GM19452 (cell line): ENCODE data around the gene MRPL24.

ENCODE experiments used
- ATAC-seq: cut with Tn5 transposase; IDR thresholded peaks from one replicate; pipeline ENCODE4 v1.9.1; 2021; ENCODE audit not compliant: unreplicated experiment

MRPL24 gene

DNA sequence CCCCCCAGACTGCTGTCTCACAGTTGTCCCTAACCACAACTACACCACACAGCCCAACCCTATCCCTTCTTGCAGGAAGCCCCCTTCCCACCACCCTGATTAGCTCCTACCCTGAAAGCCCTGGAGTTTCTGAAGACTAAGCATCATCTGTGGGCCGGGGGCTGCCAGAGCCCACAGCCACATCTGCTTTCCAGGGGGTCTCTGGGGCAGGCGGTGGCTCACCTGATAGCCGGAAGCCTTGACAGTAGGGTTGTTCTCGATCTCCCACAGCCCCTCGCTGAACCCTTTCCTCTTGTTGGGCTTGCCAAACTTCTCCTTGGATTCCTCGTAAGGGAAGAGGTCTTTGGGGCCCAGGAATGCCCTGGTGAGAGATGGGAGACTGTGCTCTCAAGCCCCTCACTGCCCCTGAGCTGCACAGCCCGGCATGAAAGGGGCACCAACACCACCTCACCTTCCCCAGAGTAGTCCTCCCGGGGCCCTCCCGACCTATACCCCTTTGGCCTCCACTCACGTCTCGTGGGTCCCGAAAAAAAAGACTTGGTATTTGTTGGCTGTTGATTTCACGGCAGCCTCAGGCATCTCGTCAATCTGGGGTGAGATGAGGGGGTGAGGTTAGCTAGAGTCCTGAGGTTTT lies 4.0 kb upstream of the MRPL24 start:
- no peak for ATAC-seq

DNA sequence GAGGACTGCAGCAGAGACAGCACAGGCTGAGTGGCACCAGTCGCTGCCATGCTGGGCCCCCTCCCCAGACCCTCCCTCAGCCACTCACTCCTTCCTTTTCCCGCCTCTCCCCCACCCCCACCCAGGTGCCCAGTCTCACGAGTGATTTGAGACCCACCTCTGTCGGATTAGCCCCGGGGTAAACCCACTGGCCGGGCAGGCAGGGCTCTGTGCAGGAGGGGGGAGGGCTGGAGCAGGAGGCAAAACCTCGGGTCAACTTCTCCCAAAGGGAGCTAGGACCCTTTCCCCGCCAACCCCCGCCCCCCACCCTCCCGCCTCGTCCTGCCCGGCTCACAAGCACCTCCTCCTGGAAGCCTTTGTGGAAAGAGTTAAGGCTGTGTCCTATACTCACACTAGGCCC lies 3.5 kb upstream of the MRPL24 start:
- ATAC-seq, result no peak

DNA sequence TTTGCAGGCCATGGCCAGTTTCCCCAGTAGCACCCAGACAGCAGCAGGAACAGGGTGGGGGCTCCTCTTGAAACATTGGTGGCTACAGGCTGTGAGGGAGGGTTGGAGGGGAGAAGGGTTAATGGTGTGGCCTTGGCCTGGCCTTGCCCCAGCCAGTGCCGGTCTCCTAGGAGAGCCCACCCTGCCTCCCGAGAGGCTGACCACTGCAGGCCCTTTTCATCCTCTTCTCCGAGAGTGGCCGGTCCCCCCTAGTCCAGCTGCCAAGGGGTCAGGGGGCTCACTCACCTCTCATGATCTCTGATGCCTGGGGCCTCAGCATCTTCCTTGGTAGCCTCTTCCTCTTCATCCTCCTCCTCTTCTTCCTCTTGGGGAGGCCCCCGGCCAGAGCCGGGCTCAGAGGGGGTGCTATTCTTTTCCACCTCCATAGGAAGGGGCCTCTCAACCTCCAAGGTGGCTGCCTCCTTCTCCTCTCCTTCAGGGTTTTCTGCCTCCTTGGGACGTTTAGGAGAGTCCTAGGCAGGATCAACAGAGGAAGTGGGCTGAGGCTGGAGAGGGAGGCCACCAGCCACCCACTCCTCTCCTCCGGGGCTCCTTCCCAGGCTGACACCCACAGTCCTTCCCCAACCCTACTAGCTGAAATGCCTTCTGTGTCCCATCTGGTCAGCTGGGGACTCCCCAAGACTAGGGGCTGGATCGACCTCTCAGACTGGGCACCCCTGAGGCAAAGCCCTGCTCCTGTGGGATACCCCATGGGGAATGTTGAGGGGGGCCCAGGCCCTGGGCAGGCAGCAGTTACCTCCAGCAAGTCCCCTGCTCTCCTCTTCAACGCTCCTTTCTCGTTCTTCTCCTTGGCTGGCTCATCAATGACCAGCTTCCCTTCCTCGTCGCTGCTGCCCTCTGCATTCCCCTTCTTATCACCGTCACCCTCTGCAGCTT lies 2.7 kb upstream of the MRPL24 start:
- ATAC-seq, result no peak

DNA sequence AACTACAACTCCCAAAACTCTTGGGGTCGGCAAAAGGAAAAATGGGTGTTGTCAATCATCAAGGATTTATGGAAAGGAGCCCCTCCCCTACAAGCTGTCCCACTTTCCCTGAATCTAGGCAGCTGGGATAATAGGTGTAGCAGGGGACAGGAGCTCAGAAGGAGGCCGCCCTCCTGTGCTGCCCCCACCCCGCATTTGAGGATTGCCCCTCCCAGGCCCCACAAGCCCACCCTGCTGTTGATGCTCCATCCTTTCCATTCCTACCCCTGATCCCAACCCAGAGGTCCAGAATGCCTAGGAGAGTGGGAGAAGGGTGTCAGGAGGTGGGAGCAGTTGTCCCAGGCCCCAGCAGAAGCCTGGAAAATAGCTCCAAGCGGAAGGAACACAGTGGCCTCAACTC lies 1.9 kb upstream of the MRPL24 start:
- ATAC-seq, result no peak

DNA sequence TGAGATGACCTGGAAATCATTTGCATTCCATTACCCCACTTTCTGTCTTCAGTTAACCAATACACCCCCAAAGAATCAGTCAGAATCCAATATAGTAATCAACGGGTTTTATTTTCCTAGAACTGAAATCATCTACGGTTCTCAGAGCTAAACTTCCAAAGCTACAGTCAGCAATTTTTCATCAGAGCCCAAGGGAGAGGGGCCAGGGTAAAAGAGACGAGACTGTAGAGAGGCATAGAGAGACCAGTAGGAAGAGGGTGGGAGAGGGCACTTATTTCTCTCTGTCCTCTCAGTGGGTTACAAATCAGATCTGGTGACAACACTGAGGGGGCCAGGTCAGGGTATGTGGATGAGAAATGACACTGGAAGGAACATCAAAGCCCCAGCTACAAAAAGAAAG lies 1.1 kb upstream of the MRPL24 start:
- ATAC-seq, result no peak

DNA sequence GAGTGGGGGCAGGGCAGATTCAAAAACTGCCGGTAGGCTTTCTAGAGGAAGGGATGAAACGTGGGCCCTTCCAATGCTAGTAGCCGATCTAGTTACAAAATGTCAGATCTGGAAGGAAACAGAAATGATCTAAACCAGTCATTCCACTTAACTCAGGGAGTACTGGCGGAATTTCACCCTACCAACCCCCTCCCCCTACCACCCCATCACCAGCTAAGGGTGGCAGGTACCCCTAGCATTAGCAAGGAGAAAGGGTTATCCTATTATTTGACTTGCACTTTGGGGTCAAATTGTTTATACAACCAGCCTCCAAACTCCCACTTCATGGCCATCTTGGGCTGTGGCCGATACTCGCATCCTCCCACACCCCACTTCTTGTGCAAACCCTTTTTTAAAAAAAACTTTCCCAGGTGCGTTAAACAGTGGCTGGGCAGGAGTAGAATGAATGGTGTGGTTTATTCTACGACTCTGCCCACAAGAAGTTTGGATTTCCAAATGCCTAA lies 644 bp upstream of the MRPL24 start:
- no peak for ATAC-seq

DNA sequence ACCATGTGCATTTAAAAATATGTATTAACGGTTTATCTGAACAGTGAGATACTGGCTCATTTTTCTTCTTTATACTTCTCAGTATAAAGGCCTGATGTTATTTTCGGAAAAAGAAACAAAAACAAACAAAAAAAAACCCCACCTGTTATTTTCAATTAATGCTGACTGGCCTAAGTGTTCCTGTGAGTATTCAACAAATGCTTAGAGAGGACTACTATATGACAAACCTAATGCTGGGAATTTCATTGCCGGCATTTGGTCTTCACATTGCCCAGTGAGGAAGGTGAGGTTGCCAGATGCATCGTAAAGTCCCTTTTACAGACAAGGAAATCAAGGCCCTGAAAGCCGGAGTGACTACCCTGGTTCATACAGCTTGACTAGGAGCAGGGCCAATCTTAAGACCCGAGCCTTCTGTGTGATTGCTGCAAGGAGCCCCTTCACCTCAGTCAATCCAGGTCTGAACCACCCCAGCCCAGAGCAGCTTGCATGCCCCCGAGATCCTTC lies 599 bp downstream of the MRPL24 start:
- ATAC-seq, result no peak

DNA sequence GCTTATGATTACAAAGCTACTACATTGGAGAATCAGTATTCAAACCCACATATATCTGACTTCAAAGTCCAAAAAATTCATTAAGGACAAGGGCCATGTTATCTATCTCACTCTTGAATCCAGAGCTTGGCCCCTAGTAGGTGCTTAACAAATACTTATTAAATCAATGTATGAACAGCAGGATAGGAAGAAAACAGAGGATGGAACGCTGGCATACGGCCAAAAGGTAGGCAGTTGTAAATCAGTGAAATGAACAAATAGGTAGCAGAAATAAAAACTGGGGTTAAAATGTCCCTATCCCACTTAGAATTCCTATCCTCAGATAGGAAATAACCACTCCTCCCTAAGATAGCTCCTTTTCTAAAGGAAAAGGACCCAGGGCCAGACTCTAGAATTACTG lies 2.0 kb downstream of the MRPL24 start:
- ATAC-seq, result no peak

DNA sequence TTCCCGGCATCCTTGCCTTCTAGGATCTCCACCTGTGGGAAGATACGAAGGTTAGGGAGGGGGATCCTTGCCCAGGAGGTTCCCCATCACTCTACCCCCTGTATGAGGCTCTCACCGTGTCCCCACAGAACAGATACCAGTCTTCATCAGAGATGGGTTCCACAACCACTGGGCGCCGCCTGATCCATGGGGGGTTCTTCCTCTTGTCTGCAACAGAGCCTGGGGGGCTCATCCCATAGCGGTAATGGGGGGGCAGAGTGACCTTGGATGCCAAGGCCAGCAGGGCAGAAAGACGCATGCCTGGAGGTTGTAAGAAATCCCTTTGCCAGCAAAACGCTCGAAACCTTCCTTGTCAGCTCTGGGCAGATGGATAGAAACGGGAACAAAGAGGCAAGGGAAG lies 2.5 kb downstream of the MRPL24 start:
- ATAC-seq, result no peak

DNA sequence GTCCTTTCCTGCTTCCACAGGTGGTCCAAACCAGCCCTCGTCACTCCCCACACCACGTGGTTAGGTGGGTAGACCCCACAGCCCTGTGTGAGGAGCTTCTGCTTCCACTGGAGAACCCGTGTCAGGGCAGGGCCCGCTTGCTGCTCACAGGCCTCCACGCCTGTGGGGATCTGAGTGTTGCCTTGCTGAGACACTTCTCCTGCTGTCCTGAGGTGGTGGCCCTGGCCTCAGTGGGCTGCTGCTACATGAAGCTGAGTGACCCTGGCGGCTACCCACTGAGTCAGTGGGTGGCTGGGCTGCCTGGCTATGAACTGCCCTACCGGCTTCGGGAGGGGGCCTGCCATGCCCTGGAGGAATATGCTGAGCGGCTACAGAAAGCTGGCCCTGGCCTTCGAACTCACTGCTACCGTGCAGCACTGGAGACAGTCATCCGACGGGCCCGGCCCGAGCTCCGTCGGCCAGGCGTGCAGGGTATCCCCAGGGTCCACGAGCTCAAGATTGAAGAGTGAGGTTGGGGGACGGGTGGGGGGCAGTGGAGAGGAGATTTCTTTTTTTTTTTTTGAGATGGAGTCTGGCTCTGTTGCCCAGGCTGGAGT lies 6.8 kb downstream of the MRPL24 start:
- no peak for ATAC-seq

DNA sequence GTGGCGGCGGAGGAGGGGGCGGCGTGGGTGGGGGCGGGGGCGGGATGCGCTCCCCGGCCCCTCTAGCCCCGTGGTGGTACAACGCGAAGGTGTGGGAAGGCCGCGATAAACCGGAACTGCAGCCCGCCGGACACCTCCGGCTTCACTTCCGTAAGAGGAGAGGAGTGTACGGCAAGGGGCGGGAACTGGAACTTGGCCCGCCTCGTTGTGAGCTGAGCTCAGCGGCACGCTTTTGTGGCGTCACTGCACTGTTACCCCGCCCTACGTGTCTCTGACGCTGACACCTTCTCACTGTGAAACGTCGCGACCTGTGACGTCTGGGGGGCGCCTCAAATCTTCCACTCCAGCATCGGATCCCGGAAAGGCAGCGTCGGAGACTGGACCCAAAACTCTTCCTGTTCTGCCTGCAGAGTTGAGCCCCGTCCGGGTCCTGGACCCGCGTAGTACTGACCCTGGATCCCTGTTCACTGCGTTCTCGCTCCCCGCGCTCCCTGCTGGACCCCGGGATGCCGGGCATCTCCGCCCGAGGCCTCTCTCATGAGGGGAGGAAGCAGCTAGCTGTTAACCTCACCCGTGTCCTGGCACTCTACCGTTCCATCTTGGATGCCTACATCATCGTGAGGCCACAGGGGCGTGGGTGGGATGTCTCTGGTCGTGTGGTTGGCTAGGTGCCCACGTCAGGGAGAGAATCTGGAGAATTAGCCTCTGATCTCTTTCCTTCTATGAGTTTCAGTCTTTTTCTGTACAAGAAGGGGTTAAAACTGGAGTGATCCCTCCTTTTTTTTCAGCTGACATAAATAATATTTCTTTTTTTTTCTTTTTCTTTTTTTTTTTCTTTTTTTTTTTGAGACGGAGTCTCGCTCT lies 12.1 kb downstream of the MRPL24 start, which contains the start of gene ISG20L2:
TSS of gene ISG20L2 (minus strand) at position 168 of the 864 bp plus-strand sequence. CDS start 1,114 bp downstream, outside the sequence.
- ATAC-seq, result peak; percentile 90

DNA sequence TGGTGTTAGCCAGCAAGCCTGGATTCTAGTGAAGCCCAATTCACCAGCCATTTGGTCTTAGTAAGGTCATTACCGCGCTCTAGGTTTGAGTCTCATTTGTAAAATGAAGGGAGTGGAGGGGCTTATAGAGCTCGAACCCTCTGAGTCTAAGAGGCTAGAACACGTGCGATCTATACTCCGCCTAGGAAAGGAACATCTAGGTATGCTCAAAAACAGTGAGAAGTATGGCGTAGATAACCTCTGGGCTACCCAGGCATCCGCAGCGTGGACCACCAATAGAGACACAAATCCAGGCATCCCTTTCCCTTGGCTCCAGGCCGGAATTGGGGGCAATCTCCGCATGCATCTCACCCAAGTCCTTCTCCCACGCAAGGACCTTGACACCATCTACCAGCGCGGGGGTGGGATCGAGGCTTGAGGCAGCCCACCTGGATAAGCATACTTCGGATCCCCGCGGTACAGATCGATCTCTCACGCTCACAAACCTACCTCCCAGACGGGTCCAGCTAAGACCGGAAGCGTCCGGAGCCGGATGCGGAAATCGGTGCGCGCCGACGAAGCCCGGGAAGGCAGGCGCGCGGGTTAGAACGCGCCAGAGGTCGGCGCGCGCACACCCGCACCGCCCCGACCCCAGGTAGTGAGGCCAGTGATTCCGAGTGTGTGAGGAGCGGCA lies 12.8 kb downstream of the MRPL24 start, which contains the start of gene METTL25B:
TSS of gene METTL25B (plus strand) at position 544 of the 673 bp plus-strand sequence. CDS start 636 bp downstream, outside the sequence.
- ATAC-seq, result peak; percentile 53

DNA sequence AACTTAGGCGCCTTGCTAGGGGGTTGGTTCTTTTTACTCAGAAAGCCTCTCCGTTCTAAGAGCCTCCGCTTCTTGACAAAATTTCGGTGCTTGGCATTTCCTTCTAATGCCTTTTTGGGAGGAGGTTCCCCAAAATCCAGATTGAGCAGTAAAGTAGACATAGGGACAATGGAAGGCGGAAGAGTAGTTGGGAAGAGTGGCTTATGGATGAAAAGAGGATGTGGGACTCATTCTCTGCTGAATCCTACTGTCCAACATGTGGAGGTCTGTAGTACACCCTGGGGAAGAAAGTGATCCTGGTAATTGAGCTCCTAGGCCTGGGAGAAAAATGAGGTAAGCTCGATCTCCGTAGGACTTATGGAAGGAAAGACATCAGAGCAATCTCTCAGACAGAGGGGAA lies 13.4 kb downstream of the MRPL24 start:
- ATAC-seq, result no peak

DNA sequence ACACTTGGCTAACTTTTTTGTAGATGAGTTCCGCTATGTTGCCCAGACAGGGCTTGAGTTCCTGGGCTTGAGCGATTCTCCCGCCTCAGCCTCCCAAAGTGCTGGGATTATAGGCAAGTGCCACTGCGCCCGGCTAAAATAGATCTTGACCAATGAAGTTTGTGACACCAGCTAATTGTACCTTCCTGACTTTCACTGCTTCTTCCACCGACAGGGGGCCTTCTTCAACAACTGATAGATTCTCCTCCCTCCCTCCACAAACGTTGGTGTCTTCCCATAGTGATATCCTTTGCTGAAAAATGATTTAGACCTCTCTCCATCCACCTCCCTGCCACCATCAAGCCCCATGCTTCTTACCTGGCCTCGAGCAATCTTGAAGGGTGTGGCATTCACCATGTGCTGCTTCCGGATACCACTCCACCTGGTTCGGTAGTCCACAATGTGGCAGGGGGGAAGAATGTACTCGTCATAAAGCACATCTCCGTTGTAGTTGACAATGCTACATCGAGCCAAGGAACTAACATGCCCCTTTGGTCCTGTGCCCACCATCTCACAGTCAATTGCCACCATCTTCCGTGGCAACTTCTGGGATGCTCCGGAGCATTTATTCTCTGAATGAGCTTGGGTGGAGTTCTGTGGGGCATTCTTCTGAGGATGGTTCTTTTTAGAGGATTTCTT lies 14.2 kb downstream of the MRPL24 start:
- no peak for ATAC-seq

DNA sequence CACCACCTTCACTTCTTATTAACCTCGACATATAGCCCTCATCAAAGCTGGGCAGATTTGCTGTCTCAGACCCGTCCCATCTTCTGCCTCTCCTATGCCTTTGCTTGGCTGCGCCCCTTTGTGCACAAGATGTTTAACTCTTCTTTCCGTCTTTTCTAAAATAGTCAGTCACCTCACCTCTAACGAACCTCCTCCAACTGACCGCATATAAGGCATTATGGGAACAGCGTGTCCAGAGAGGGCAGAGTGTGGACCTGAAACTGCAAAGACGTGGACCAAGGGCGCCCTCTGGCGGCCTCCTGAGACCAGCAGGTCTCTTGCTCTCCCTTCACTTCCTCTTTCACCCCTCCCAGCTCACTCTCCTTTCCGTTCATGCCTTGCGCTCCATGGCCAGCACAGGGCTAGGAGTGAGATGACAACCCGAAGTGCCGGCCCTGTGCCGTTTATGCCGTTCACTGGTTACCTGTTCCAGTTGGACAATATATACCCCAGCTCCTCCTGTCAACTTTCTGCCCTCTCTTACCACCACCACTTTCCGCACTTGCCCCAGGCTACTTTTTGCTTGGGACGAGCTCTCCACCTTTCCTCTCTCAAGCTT lies 15.1 kb downstream of the MRPL24 start:
- ATAC-seq, result no peak

DNA sequence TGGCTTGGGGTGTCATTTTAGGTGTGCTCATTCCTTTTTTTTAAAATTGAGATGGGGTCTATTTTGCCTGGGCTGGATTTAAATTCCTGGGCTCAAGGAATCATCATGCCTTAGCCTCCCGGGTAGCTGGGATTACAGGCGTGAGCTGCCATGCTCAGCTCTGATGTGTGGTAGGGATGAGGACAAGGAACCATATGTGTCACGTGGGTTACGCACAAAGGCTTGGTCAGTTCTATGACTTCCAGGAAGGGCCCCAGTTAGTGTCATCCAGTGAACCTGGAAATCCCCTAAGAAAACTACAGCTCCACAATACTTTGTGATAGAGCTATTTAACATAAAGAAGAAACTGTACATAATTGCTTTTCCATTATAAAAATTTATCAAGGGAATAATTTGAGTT lies 19.4 kb downstream of the MRPL24 start:
- no peak for ATAC-seq

DNA sequence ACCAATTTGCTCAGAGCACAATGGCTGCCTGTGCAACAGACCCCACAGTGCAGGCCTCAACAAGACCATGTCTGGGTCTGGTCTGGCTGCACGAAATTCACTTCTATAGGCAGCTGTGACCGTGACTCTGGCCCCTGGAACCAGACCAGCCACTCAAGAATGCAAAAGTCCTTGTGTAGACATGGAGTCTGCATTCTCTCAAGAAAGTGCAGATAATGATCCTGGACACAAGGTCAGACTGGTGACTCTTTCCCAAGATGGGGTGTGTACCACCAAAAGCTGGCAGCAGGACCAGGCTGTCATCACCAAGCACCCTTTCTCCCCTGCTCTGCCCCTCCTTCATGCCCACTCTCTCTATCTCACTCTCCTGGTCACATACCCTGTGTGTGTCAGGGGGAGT lies 19.8 kb downstream of the MRPL24 start:
- no peak for ATAC-seq

DNA sequence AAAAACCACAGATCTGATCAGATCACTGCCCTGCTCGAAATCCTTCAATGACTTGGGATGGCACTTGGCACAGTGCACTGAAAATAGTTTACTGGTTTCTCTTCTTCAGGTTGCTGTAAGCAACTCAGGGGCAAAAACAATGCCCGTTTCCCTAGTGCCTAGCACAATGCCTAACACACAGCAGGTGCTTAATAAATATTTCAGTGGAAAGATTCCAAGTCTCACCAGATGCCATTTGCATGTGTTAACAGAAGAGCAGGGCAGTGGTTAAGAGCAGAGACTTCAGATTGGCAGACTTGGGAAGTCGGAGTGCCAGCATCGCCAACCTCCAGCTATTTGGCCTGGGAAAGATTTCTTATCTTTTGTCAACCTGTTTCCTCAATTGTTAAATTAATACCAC lies 23.5 kb downstream of the MRPL24 start:
- no peak for ATAC-seq

DNA sequence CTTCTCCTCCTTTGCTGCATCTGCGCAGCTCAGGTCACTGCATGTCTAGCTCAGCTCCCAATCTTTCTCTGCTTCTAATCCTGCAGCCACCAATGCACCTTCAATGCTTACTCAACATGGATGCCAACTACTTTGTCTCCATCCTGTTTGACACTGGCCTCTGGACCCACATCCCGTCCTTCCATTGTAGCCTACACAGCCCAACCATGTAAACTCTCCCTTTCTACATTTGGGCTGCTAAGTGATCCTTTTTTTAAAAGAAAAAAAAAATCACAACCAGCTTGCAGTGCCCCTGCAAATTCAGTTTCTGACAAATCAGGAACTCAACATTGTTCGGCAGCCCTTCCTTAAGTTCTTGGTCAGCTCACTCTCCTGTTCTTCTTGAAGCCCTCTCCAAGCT lies 26.1 kb downstream of the MRPL24 start:
- ATAC-seq, result no peak
